A549 (cell line): ENCODE measurements around the gene PSMD14. TPM values are rescaled to one million over a fixed set of nuclear protein-coding genes. Genes with fewer than 3 reads are reported as not detected.

ENCODE experiments used
- ATAC-seq, 2 experiments: fragments of 200-7000 bp in 1 of 2; fragments of >200 bp in 1 of 2; cut with Nextera tagmentation in 1 of 2; cut with Tn5 transposase in 1 of 2; 3 replicates each; pipeline versions ENCODE4 v1.8.0 to v1.9.1; 2018 to 2020; ENCODE audit warnings: mild to moderate bottlenecking in 1 of 2, moderate library complexity in 1 of 2
- CTCF ChIA-PET: fragments of 300-600 bp; sonication (Branson Sonifier 250); formaldehyde crosslinking; extraction: SDS; loops from one replicate; lab custom pipeline; 2021; ENCODE audit warnings: antibody characterized with exemption, inconsistent platforms; lab: Yijun Ruan, JAX
- POLR2A ChIA-PET: fragments of 350-600 bp; formaldehyde crosslinking; extraction: SDS; loops from one replicate; lab custom pipeline; 2021; ENCODE audit warnings: antibody characterized with exemption, inconsistent platforms; lab: Yijun Ruan, JAX
- DNase-seq, 2 experiments: peaks; one replicate each; pipeline versions ENCODE4 v3.0.0 to v3.0.0-alpha.2; 2011 to 2016; ENCODE audit warnings: low read depth in 1 of 2, low spot score in 1 of 2
- FAIRE-seq: peaks from 2 replicates; lab custom pipeline; 2011; peaks lifted over from hg19 to GRCh38; lab: Jason Lieb, UNC
- H3K27ac ChIP-seq, 2 experiments: fragments of >200 bp; sonication (Bioruptor Twin); formaldehyde crosslinking; 3 replicates each; pipeline ENCODE4 v1.5.1; 2016 to 2017
- H3K4me1 ChIP-seq: fragments of >200 bp; sonication (Bioruptor Twin); formaldehyde crosslinking; 3 replicates; pipeline ENCODE4 v1.6.1; 2016
- H3K4me2 ChIP-seq: fragments of >200 bp; sonication (Bioruptor Twin); formaldehyde crosslinking; 3 replicates; pipeline ENCODE4 v1.6.1; 2016
- H3K4me3 ChIP-seq: fragments of >200 bp; sonication (Bioruptor Twin); formaldehyde crosslinking; 3 replicates; pipeline ENCODE4 v1.5.1; 2016
- H3K9me3 ChIP-seq: fragments of >200 bp; sonication (Bioruptor Twin); formaldehyde crosslinking; 3 replicates; pipeline ENCODE4 v1.6.1; 2016
- BCL3 ChIP-seq: fragments of >200 bp; sonication (Bioruptor Twin); formaldehyde crosslinking; IDR thresholded peaks from 3 replicates; pipeline ENCODE4 v1.6.1; 2016
- BHLHE40 ChIP-seq: IDR thresholded peaks from 2 replicates; pipeline ENCODE4 v1.6.1; 2012; ENCODE audit warnings: low read depth, low read length, inconsistent platforms
- CHD4 ChIP-seq: fragments of 200-600 bp; sonication (generic); IDR thresholded peaks from 2 replicates; pipeline ENCODE4 v1.6.1; 2016; ENCODE audit warnings: antibody characterized with exemption, mild to moderate bottlenecking, borderline replicate concordance
- EHF ChIP-seq: fragments of 250-450 bp; sonication (Bioruptor Pico); IDR thresholded peaks from 2 replicates; pipeline ENCODE4 v1.5.0; 2020; ENCODE audit warnings: mild to moderate bottlenecking
- EHMT2 ChIP-seq: fragments of 200-600 bp; sonication (generic); IDR thresholded peaks from 2 replicates; pipeline ENCODE4 v1.6.1; 2016; ENCODE audit warnings: antibody characterized with exemption, low read depth, mild to moderate bottlenecking, moderate library complexity
- EP300 ChIP-seq, 2 experiments: fragments of >200 bp; sonication (Bioruptor Twin); formaldehyde crosslinking; IDR thresholded peaks; 2 replicates in 1 of 2; 3 replicates in 1 of 2; pipeline ENCODE4 v1.6.1; 2016 to 2017
- FOSL2 ChIP-seq, 2 experiments: fragments of 450-650 bp in 1 of 2; fragments of >200 bp in 1 of 2; sonication (Bioruptor Twin) in 1 of 2; formaldehyde crosslinking; IDR thresholded peaks; 2 replicates each; pipeline versions ENCODE4 v1.5.0 to v1.6.1; 2016 to 2020; ENCODE audit warnings: mild to moderate bottlenecking in 1 of 2, moderate library complexity in 1 of 2
- GATA3 ChIP-seq: IDR thresholded peaks from 2 replicates; pipeline ENCODE4 v1.6.1; 2012; ENCODE audit warnings: borderline replicate concordance
- HDAC2 ChIP-seq: fragments of 200-600 bp; sonication (generic); IDR thresholded peaks from 2 replicates; pipeline ENCODE4 v1.6.1; 2016
- HEYL ChIP-seq: fragments of 250-450 bp; sonication (Bioruptor Pico); IDR thresholded peaks from 2 replicates; pipeline ENCODE4 v1.8.0; 2021; ENCODE audit warnings: mild to moderate bottlenecking, moderate library complexity
- HOXA7 ChIP-seq: fragments of 250-450 bp; sonication (Bioruptor Pico); IDR thresholded peaks from 2 replicates; pipeline ENCODE4 v1.5.0; 2020; ENCODE audit warnings: mild to moderate bottlenecking, moderate library complexity
- HOXB13 ChIP-seq: fragments of 250-450 bp; sonication (Bioruptor Pico); IDR thresholded peaks from 2 replicates; pipeline ENCODE4 v1.5.0; 2020; ENCODE audit warnings: low read depth, mild to moderate bottlenecking, moderate library complexity
- JUN ChIP-seq, 2 experiments: fragments of >200 bp; sonication (Bioruptor Twin); formaldehyde crosslinking; IDR thresholded peaks; 2 replicates in 1 of 2; 3 replicates in 1 of 2; pipeline ENCODE4 v1.6.1; 2016 to 2017
- MAFK ChIP-seq: fragments of 450-650 bp; IDR thresholded peaks from 2 replicates; pipeline ENCODE4 v1.6.1; 2014; ENCODE audit not compliant: partially characterized antibody
- MAZ ChIP-seq: fragments of 150-350 bp; IDR thresholded peaks from 2 replicates; pipeline ENCODE4 v1.6.1; 2014; ENCODE audit warnings: antibody characterized with exemption, low read depth, low read length, borderline replicate concordance
- PHF8 ChIP-seq: fragments of 200-600 bp; sonication (generic); IDR thresholded peaks from 2 replicates; pipeline ENCODE4 v1.6.1; 2016; ENCODE audit warnings: low read depth, mild to moderate bottlenecking, antibody characterized with exemption, moderate library complexity, borderline replicate concordance
- POLR2A ChIP-seq: IDR thresholded peaks from 2 replicates; pipeline ENCODE4 v1.6.1; 2012; ENCODE audit warnings: mild to moderate bottlenecking, low read length
- POLR2AphosphoS2 ChIP-seq: conservative IDR thresholded peaks from 2 replicates; pipeline ENCODE4 v1.6.1; 2012; ENCODE audit warnings: low read length, improper control_type of control experiment, inconsistent platforms
- RAD21 ChIP-seq, 2 experiments: fragments of >200 bp in 1 of 2; sonication (Bioruptor Twin) in 1 of 2; formaldehyde crosslinking in 1 of 2; IDR thresholded peaks in 1 of 2; conservative IDR thresholded peaks in 1 of 2; 2 replicates in 1 of 2; 3 replicates in 1 of 2; pipeline ENCODE4 v1.6.1; 2012 to 2018; ENCODE audit warnings: inconsistent platforms in 1 of 2
- RFX5 ChIP-seq: fragments of 450-650 bp; IDR thresholded peaks from 2 replicates; pipeline ENCODE4 v1.7.1; 2014; ENCODE audit warnings: antibody characterized with exemption, mild to moderate bottlenecking, moderate library complexity
- SMC3 ChIP-seq: fragments of >200 bp; sonication (Bioruptor Twin); formaldehyde crosslinking; IDR thresholded peaks from 3 replicates; pipeline ENCODE4 v1.6.1; 2018; ENCODE audit warnings: inconsistent platforms
- SREBF2 ChIP-seq: fragments of 450-650 bp; IDR thresholded peaks from 2 replicates; pipeline ENCODE4 v1.6.1; 2014; ENCODE audit warnings: mild to moderate bottlenecking, moderate library complexity
- TFCP2L1 ChIP-seq: fragments of 250-450 bp; sonication (Bioruptor Pico); IDR thresholded peaks from 2 replicates; pipeline ENCODE4 v1.5.0; 2021; ENCODE audit warnings: mild to moderate bottlenecking
- TP53 ChIP-seq: fragments of 250-450 bp; sonication (Bioruptor Pico); IDR thresholded peaks from 2 replicates; pipeline ENCODE4 v1.5.0; 2021; ENCODE audit warnings: mild to moderate bottlenecking, moderate library complexity
- USF2 ChIP-seq: fragments of 450-650 bp; IDR thresholded peaks from 2 replicates; pipeline ENCODE4 v1.6.1; 2014; ENCODE audit warnings: antibody characterized with exemption
- ZC3H11A ChIP-seq: fragments of 450-650 bp; IDR thresholded peaks from 2 replicates; pipeline ENCODE4 v1.6.1; 2014; ENCODE audit warnings: antibody characterized with exemption, mild to moderate bottlenecking
- ZFP36 ChIP-seq: fragments of 450-650 bp; IDR thresholded peaks from 2 replicates; pipeline ENCODE4 v1.6.1; 2014; ENCODE audit warnings: borderline replicate concordance; ENCODE audit not compliant: partially characterized antibody
- ZNF302 ChIP-seq: fragments of 250-450 bp; sonication (Bioruptor Pico); IDR thresholded peaks from 2 replicates; pipeline ENCODE4 v1.9.0; 2021; ENCODE audit warnings: inconsistent platforms, mild to moderate bottlenecking, moderate library complexity
- ZSCAN20 ChIP-seq: fragments of 250-450 bp; sonication (Bioruptor Pico); IDR thresholded peaks from 2 replicates; pipeline ENCODE4 v1.8.0; 2022; ENCODE audit warnings: mild to moderate bottlenecking, moderate library complexity
- WGBS: methylation state at CpG from one replicate; pipeline ENCODE4 v1.1.6; 2017; ENCODE audit errors: missing lambda C conversion rate; 5-methylcytosine and 5-hydroxymethylcytosine counted together
- polyA plus RNA-seq, 4 experiments: library from polyadenylated mRNA; depleted of rRNA in 3 of 4; stranded (reverse); fragments of >200 nt; fragmentation: RNase III in 1 of 4; extraction: RNeasy Plus Mini Kit Qiagen cat#74134 plus additional on column Dnase treatment in 1 of 4; gene quantifications; 2 replicates in 3 of 4; 3 replicates in 1 of 4; pipeline ENCODE4 v1.2.3, GENCODE V29; 2011 to 2017
- TF ChIP-seq, protein P1 (sequence below): fragments of 200-600 bp; sonication (generic); IDR thresholded peaks from 2 replicates; pipeline ENCODE4 v1.6.1; 2016; ENCODE audit warnings: antibody characterized with exemption, mild to moderate bottlenecking, moderate library complexity
- TF ChIP-seq, protein P2 (sequence below): fragments of 150-350 bp; IDR thresholded peaks from 2 replicates; pipeline ENCODE4 v1.6.1; 2014; ENCODE audit warnings: low read depth, mild to moderate bottlenecking, low read length
- TF ChIP-seq, protein P3 (sequence below): fragments of >200 bp; sonication (Bioruptor Twin); formaldehyde crosslinking; IDR thresholded peaks from 3 replicates; pipeline ENCODE4 v1.5.1; 2016

Gene PSMD14
- polyA plus RNA-seq, 2 of the 4 experiments (the other 2 are of a cell fraction) = 166 to 218 TPM

DNA sequence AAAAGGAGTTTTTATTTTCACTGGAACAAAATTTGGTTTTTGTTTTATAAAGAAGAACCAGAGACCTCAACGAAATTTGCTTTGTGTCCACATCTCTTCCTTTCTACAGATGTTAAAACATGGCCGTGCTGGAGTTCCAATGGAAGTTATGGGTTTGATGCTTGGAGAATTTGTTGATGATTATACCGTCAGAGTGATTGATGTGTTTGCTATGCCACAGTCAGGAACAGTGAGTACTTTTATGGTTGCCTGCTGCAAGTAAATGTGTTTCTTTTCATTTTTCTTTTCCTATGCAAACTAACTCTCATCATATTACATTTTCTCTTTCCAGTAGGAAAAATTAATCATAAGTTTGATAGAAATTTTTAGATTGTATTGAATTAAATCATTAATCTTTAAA lies 59.5 kb downstream of the PSMD14 start:
- Histone ChIP-seq H3K9me3 (peaks cover 11% of the 10 kb centered on the region), H3K27ac (no peak overlapping the region), H3K4me3 (no peak overlapping the region), H3K4me2 (no peak overlapping the region), H3K4me1 (no peaks in the 10 kb centered on the region)
- ATAC-seq (no peak), FAIRE-seq (no peak), DNase-seq (no peak)
- 91% methylated on average over 3 of the region's 3 CpGs for WGBS
- ChIA-PET POLR2A (no interaction called here), CTCF (no interaction called here)
- TF ChIP-seq TP53 (no peak), GATA3 (no peak), SMC3 (no peak), FOSL2 (IDR thresholded peaks at IDR 0.05) (no peak), FOSL2 (CRISPR knock-in tag; IDR thresholded peaks at IDR 0.05) (no peak), RFX5 (no peak), JUN (IDR thresholded peaks at IDR 0.05) (no peak), ZC3H11A (no peak), SREBF2 (no peak), POLR2AphosphoS2 (no peak), USF2 (no peak), CHD4 (no peak), POLR2A (no peak), HDAC2 (no peak), ZSCAN20 (CRISPR knock-in tag) (no peak), EHF (CRISPR knock-in tag) (no peak), HEYL (CRISPR knock-in tag) (no peak), HOXB13 (CRISPR knock-in tag) (no peak), BHLHE40 (no peak)
- TF ChIP-seq, protein P1, sequence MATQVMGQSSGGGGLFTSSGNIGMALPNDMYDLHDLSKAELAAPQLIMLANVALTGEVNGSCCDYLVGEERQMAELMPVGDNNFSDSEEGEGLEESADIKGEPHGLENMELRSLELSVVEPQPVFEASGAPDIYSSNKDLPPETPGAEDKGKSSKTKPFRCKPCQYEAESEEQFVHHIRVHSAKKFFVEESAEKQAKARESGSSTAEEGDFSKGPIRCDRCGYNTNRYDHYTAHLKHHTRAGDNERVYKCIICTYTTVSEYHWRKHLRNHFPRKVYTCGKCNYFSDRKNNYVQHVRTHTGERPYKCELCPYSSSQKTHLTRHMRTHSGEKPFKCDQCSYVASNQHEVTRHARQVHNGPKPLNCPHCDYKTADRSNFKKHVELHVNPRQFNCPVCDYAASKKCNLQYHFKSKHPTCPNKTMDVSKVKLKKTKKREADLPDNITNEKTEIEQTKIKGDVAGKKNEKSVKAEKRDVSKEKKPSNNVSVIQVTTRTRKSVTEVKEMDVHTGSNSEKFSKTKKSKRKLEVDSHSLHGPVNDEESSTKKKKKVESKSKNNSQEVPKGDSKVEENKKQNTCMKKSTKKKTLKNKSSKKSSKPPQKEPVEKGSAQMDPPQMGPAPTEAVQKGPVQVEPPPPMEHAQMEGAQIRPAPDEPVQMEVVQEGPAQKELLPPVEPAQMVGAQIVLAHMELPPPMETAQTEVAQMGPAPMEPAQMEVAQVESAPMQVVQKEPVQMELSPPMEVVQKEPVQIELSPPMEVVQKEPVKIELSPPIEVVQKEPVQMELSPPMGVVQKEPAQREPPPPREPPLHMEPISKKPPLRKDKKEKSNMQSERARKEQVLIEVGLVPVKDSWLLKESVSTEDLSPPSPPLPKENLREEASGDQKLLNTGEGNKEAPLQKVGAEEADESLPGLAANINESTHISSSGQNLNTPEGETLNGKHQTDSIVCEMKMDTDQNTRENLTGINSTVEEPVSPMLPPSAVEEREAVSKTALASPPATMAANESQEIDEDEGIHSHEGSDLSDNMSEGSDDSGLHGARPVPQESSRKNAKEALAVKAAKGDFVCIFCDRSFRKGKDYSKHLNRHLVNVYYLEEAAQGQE = no peak
- TF ChIP-seq, protein P2, sequence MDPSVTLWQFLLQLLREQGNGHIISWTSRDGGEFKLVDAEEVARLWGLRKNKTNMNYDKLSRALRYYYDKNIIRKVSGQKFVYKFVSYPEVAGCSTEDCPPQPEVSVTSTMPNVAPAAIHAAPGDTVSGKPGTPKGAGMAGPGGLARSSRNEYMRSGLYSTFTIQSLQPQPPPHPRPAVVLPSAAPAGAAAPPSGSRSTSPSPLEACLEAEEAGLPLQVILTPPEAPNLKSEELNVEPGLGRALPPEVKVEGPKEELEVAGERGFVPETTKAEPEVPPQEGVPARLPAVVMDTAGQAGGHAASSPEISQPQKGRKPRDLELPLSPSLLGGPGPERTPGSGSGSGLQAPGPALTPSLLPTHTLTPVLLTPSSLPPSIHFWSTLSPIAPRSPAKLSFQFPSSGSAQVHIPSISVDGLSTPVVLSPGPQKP = no peak

DNA sequence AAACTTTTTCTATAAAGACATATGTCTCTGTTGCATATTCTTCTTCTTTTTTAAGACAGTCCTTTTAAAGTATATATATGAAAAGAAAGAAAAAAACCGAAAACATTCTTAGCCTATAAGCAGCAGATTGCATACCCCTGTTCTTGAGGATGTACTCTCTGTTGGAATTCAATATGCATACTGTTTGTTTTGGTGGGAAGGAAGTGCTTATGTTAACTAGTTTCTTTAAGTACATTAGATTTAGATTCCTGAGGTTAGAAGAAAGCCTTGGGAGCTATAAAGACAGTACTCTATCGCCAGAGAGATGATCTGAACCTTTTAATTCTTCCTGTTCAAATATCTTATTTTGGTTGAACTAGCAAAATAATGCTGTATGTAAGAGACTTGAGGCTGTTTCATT lies 61.1 kb downstream of the PSMD14 start:
- CTCF ChIA-PET = interaction anchor here (1.3 kb wide), 1 partner anchor 11 kb away, joined by 3 read pairs; no protein-coding TSS in a partner anchor
- FAIRE-seq (no peak), DNase-seq (no peak), ATAC-seq (no peak)
- H3K4me3 ChIP-seq = no peak overlapping the region
- H3K4me2 ChIP-seq = no peak overlapping the region
- H3K4me1 ChIP-seq = peaks cover 9% of the 10 kb centered on the region
- POLR2A ChIA-PET = no interaction called here
- H3K27ac ChIP-seq = no peak overlapping the region
- H3K9me3 ChIP-seq = no peaks in the 10 kb centered on the region
- WGBS = 90% methylated on average over 2 of the region's 2 CpGs
- TF ChIP-seq PHF8 = no peak
- TF ChIP-seq EHMT2 = no peak
- no peak for TF ChIP-seq BCL3
- TF ChIP-seq MAZ = no peak
- no peak for TF ChIP-seq MAFK
- no peak for TF ChIP-seq TFCP2L1 (CRISPR knock-in tag)
- TF ChIP-seq ZFP36 = no peak
- no peak for TF ChIP-seq EHF (CRISPR knock-in tag)
- TF ChIP-seq, protein P3, sequence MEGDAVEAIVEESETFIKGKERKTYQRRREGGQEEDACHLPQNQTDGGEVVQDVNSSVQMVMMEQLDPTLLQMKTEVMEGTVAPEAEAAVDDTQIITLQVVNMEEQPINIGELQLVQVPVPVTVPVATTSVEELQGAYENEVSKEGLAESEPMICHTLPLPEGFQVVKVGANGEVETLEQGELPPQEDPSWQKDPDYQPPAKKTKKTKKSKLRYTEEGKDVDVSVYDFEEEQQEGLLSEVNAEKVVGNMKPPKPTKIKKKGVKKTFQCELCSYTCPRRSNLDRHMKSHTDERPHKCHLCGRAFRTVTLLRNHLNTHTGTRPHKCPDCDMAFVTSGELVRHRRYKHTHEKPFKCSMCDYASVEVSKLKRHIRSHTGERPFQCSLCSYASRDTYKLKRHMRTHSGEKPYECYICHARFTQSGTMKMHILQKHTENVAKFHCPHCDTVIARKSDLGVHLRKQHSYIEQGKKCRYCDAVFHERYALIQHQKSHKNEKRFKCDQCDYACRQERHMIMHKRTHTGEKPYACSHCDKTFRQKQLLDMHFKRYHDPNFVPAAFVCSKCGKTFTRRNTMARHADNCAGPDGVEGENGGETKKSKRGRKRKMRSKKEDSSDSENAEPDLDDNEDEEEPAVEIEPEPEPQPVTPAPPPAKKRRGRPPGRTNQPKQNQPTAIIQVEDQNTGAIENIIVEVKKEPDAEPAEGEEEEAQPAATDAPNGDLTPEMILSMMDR = no peak
- TF ChIP-seq RAD21 (conservative IDR thresholded peaks at IDR 0.05 in 1 of 2, IDR thresholded peaks at IDR 0.05 in 1 of 2) = no peak
- TF ChIP-seq EP300 (IDR thresholded peaks at IDR 0.05) = no peak
- TF ChIP-seq ZNF302 (CRISPR knock-in tag) = no peak
- TF ChIP-seq CHD4 = no peak
- no peak for TF ChIP-seq HOXA7 (CRISPR knock-in tag)
- no peak for TF ChIP-seq GATA3
